HepG2 (cell line): ENCODE data around the gene C6orf136. TPM values are rescaled to one million over a fixed set of nuclear protein-coding genes. Genes with fewer than 3 reads are reported as not detected.
A peak's percentile ranks its signal among the peaks of the same experiment; 100 is the strongest.

Experiments
- ADNP ChIP-seq: sonication (generic); formaldehyde crosslinking; IDR thresholded peaks from 2 replicates; pipeline ENCODE4 v1.4.0; 2020; ENCODE audit warnings: missing genetic modification reagents
- CEBPB ChIP-seq: IDR thresholded peaks from 2 replicates; pipeline ENCODE4 v1.6.1; 2011; ENCODE audit warnings: low read depth, low read length, improper control_type of control experiment, borderline replicate concordance
- CENPT ChIP-seq: sonication (generic); formaldehyde crosslinking; IDR thresholded peaks from 2 replicates; pipeline ENCODE4 v1.8.0; 2022; ENCODE audit warnings: low read depth, mild to moderate bottlenecking, moderate library complexity, missing genetic modification reagents
- DMAP1 ChIP-seq: IDR thresholded peaks from 2 replicates; pipeline ENCODE4 v1.6.1; 2016
- GFI1 ChIP-seq: sonication (generic); formaldehyde crosslinking; IDR thresholded peaks from 2 replicates; pipeline ENCODE4 v1.5.0; 2020; ENCODE audit warnings: missing genetic modification reagents, mild to moderate bottlenecking, borderline replicate concordance
- KDM5A ChIP-seq: fragments of 200-600 bp; sonication (generic); IDR thresholded peaks from 2 replicates; pipeline ENCODE4 v1.7.0; 2018; ENCODE audit warnings: antibody characterized with exemption, mild to moderate bottlenecking, low read length, borderline replicate concordance
- MAZ ChIP-seq, 2 experiments: sonication (generic) in 1 of 2; formaldehyde crosslinking in 1 of 2; IDR thresholded peaks; 2 replicates each; pipeline versions ENCODE4 v1.5.0 to v1.6.1; 2012 to 2020; ENCODE audit warnings: low read depth in 2 of 2, mild to moderate bottlenecking in 2 of 2, borderline replicate concordance in 1 of 2, improper control_type of control experiment in 1 of 2, low read length in 1 of 2, missing genetic modification reagents in 1 of 2, moderate library complexity in 1 of 2
- NCOA1 ChIP-seq: sonication (generic); formaldehyde crosslinking; IDR thresholded peaks from 2 replicates; pipeline ENCODE4 v1.9.0; 2021; ENCODE audit warnings: missing genetic modification reagents
- POGZ ChIP-seq: sonication (generic); formaldehyde crosslinking; IDR thresholded peaks from 2 replicates; pipeline ENCODE4 v1.4.0; 2020; ENCODE audit warnings: mild to moderate bottlenecking, missing genetic modification reagents
- PPARG ChIP-seq: conservative IDR thresholded peaks from 2 replicates; pipeline ENCODE4 v1.6.1; 2016; ENCODE audit warnings: missing biosample characterization, missing genetic modification reagents
- SMARCC2 ChIP-seq: fragments of 450-650 bp; IDR thresholded peaks from 2 replicates; pipeline ENCODE4 v1.6.1; 2017; ENCODE audit warnings: antibody characterized with exemption, mild to moderate bottlenecking
- SOX5 ChIP-seq: IDR thresholded peaks from 2 replicates; pipeline ENCODE4 v1.6.1; 2016; ENCODE audit warnings: borderline replicate concordance
- U2AF2 ChIP-seq: fragments of 200-400 bp; formaldehyde crosslinking; IDR thresholded peaks from 2 replicates; pipeline ENCODE4 v1.6.1; 2017; ENCODE audit warnings: low read depth, mild to moderate bottlenecking, low read length
- ZNF263 ChIP-seq: sonication (generic); formaldehyde crosslinking; IDR thresholded peaks from 2 replicates; pipeline ENCODE4 v1.4.0; 2020; ENCODE audit warnings: missing genetic modification reagents
- ZNF577 ChIP-seq: sonication (generic); formaldehyde crosslinking; IDR thresholded peaks from 2 replicates; pipeline ENCODE4 v1.4.0; 2020; ENCODE audit warnings: mild to moderate bottlenecking, low read depth, missing genetic modification reagents, borderline replicate concordance
- polyA plus RNA-seq, 8 experiments: library from polyadenylated mRNA; depleted of rRNA in 3 of 8; stranded (reverse) in 7 of 8; unstranded in 1 of 8; fragments of >200 nt; fragmentation: Illumina TruSeq in 4 of 8; extraction: Trizol in 4 of 8; gene quantifications; 2 replicates each; pipeline versions ENCODE4 v1.2.1 to v1.2.3, GENCODE V29; 2011 to 2016; ENCODE audit warnings: low read depth in 4 of 8, missing spikeins in 1 of 8, mixed read lengths in 1 of 8; ENCODE audit not compliant: insufficient read depth in 1 of 8
- total RNA-seq, 5 experiments: library from RNA; depleted of rRNA; stranded (reverse); fragments of >200 nt; fragmentation: Illumina TruSeq; extraction: Trizol; gene quantifications; 2 replicates each; pipeline ENCODE4 v1.2.3, GENCODE V29; 2016; ENCODE audit warnings: low read depth in 1 of 5
- TF ChIP-seq, protein P1 (sequence below): IDR thresholded peaks from 2 replicates; pipeline ENCODE4 v1.6.1; 2016; ENCODE audit warnings: mild to moderate bottlenecking
- TF ChIP-seq, protein P2 (sequence below): conservative IDR thresholded peaks from 2 replicates; pipeline ENCODE4 v1.6.1; 2018; ENCODE audit warnings: missing genetic modification reagents
- TF ChIP-seq, protein P3 (sequence below): sonication (generic); formaldehyde crosslinking; IDR thresholded peaks from 2 replicates; pipeline ENCODE4 v1.5.0; 2020; ENCODE audit warnings: mild to moderate bottlenecking, missing genetic modification reagents
- TF ChIP-seq, protein P4 (sequence below): sonication (generic); formaldehyde crosslinking; IDR thresholded peaks from 2 replicates; pipeline ENCODE4 v1.5.0; 2020; ENCODE audit warnings: missing genetic modification reagents, mild to moderate bottlenecking, borderline replicate concordance
- TF ChIP-seq, protein P5 (sequence below): sonication (generic); formaldehyde crosslinking; IDR thresholded peaks from 2 replicates; pipeline ENCODE4 v1.4.0; 2020; ENCODE audit warnings: missing genetic modification reagents

C6orf136 gene
- total and polyA plus RNA-seq, 2 of the 13 experiments (the other 11 are each of a cell fraction or from before 2014, with no cell fraction given), result 12.0 to 26.2 TPM

GRCh38 chr6:30654798-30655742 lies 8.1 kb downstream of the C6orf136 start (continued):
- TF ChIP-seq, protein P1, sequence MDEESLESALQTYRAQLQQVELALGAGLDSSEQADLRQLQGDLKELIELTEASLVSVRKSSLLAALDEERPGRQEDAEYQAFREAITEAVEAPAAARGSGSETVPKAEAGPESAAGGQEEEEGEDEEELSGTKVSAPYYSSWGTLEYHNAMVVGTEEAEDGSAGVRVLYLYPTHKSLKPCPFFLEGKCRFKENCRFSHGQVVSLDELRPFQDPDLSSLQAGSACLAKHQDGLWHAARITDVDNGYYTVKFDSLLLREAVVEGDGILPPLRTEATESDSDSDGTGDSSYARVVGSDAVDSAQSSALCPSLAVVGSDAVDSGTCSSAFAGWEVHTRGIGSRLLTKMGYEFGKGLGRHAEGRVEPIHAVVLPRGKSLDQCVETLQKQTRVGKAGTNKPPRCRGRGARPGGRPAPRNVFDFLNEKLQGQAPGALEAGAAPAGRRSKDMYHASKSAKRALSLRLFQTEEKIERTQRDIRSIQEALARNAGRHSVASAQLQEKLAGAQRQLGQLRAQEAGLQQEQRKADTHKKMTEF (CRISPR knock-in tag), result peak; percentile 95
- TF ChIP-seq KDM5A, result no peak; the same call in 1 of the 2 replicates
- no peak for TF ChIP-seq ADNP (CRISPR knock-in tag)
- TF ChIP-seq NCOA1 (CRISPR knock-in tag), result no peak
- TF ChIP-seq, protein P2, sequence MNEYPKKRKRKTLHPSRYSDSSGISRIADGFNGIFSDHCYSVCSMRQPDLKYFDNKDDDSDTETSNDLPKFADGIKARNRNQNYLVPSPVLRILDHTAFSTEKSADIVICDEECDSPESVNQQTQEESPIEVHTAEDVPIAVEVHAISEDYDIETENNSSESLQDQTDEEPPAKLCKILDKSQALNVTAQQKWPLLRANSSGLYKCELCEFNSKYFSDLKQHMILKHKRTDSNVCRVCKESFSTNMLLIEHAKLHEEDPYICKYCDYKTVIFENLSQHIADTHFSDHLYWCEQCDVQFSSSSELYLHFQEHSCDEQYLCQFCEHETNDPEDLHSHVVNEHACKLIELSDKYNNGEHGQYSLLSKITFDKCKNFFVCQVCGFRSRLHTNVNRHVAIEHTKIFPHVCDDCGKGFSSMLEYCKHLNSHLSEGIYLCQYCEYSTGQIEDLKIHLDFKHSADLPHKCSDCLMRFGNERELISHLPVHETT (CRISPR knock-in tag), result peak; percentile 39; the same call in 1 of the 2 replicates
- TF ChIP-seq DMAP1 (CRISPR knock-in tag), result peak; percentile 94
- TF ChIP-seq, protein P3, sequence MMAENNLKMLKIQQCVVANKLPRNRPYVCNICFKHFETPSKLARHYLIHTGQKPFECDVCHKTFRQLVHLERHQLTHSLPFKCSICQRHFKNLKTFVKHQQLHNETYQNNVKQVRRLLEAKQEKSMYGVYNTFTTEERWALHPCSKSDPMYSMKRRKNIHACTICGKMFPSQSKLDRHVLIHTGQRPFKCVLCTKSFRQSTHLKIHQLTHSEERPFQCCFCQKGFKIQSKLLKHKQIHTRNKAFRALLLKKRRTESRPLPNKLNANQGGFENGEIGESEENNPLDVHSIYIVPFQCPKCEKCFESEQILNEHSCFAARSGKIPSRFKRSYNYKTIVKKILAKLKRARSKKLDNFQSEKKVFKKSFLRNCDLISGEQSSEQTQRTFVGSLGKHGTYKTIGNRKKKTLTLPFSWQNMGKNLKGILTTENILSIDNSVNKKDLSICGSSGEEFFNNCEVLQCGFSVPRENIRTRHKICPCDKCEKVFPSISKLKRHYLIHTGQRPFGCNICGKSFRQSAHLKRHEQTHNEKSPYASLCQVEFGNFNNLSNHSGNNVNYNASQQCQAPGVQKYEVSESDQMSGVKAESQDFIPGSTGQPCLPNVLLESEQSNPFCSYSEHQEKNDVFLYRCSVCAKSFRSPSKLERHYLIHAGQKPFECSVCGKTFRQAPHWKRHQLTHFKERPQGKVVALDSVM, result 0 out of 2 replicates have a peak, but pooled peaks have one; percentile 39
- no peak for TF ChIP-seq U2AF2
- peak; percentile 98 for TF ChIP-seq SOX5
- TF ChIP-seq MAZ (IDR thresholded peaks at IDR 0.05; ENCODE audit: borderline replicate concordance, low read depth, low read length), result no peak
- peak; percentile 84 for TF ChIP-seq MAZ (CRISPR knock-in tag; IDR thresholded peaks at IDR 0.05; ENCODE audit: low read depth)
- TF ChIP-seq, protein P4, sequence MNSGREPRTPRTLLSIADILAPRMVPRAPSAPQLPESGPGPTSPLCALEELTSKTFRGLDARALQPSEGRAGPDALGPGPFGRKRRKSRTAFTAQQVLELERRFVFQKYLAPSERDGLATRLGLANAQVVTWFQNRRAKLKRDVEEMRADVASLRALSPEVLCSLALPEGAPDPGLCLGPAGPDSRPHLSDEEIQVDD (CRISPR knock-in tag), result no peak; the same call in 1 of the 2 replicates
- TF ChIP-seq PPARG (CRISPR knock-in tag), result peak; percentile 63; the same call in 1 of the 2 replicates
- 0 out of 2 replicates have a peak, but pooled peaks have one; percentile 3 for TF ChIP-seq SMARCC2
- TF ChIP-seq CENPT, result no peak
- no peak for TF ChIP-seq ZNF577 (CRISPR knock-in tag)
- TF ChIP-seq CEBPB, result no peak
- TF ChIP-seq, protein P5, sequence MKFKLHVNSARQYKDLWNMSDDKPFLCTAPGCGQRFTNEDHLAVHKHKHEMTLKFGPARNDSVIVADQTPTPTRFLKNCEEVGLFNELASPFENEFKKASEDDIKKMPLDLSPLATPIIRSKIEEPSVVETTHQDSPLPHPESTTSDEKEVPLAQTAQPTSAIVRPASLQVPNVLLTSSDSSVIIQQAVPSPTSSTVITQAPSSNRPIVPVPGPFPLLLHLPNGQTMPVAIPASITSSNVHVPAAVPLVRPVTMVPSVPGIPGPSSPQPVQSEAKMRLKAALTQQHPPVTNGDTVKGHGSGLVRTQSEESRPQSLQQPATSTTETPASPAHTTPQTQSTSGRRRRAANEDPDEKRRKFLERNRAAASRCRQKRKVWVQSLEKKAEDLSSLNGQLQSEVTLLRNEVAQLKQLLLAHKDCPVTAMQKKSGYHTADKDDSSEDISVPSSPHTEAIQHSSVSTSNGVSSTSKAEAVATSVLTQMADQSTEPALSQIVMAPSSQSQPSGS (CRISPR knock-in tag), result peak; percentile 89
- peak; percentile 33; the same call in 1 of the 2 replicates for TF ChIP-seq GFI1 (CRISPR knock-in tag)
- peak; percentile 7; the same call in 1 of the 2 replicates for TF ChIP-seq ZNF263 (CRISPR knock-in tag)
- peak; percentile 76 for TF ChIP-seq POGZ (CRISPR knock-in tag)
